Effector memory CD4-positive, alpha-beta T cell (primary cell): ENCODE measurements around the gene NOC4L.
A peak's percentile ranks its signal among the peaks of the same experiment; 100 is the strongest.

Experiments
- DNase-seq, 3 donors: peaks; one replicate each; pipeline ENCODE4 v3.0.0-alpha.2; 2020
- H3K27ac ChIP-seq: 2 replicates; pipeline ENCODE4 v1.7.0; 2013; ENCODE audit warnings: mild to moderate bottlenecking, low read length, moderate library complexity; ENCODE audit not compliant: insufficient read depth, poor library complexity, severe bottlenecking
- H3K27me3 ChIP-seq: replicated peaks from 2 replicates; pipeline ENCODE4 v1.7.0; 2013; ENCODE audit warnings: mild to moderate bottlenecking, low read length; ENCODE audit not compliant: insufficient read depth, control insufficient read depth, poor library complexity, severe bottlenecking
- H3K36me3 ChIP-seq: 2 replicates; pipeline ENCODE4 v1.7.0; 2013; ENCODE audit warnings: mild to moderate bottlenecking, low read length, moderate library complexity; ENCODE audit not compliant: control insufficient read depth, insufficient read depth
- H3K4me1 ChIP-seq: 2 replicates; pipeline ENCODE4 v1.7.0; 2013; ENCODE audit warnings: low read length, mild to moderate bottlenecking; ENCODE audit not compliant: control insufficient read depth, insufficient read depth, poor library complexity, severe bottlenecking
- H3K4me3 ChIP-seq: 2 replicates; pipeline ENCODE4 v1.7.0; 2013; ENCODE audit warnings: low read length, low read depth, mild to moderate bottlenecking; ENCODE audit not compliant: insufficient read depth, poor library complexity, severe bottlenecking
- H3K9me3 ChIP-seq: 2 replicates; pipeline ENCODE4 v1.7.0; 2013; ENCODE audit warnings: mild to moderate bottlenecking, low read length, moderate library complexity; ENCODE audit not compliant: control insufficient read depth

The NOC4L gene

DNA sequence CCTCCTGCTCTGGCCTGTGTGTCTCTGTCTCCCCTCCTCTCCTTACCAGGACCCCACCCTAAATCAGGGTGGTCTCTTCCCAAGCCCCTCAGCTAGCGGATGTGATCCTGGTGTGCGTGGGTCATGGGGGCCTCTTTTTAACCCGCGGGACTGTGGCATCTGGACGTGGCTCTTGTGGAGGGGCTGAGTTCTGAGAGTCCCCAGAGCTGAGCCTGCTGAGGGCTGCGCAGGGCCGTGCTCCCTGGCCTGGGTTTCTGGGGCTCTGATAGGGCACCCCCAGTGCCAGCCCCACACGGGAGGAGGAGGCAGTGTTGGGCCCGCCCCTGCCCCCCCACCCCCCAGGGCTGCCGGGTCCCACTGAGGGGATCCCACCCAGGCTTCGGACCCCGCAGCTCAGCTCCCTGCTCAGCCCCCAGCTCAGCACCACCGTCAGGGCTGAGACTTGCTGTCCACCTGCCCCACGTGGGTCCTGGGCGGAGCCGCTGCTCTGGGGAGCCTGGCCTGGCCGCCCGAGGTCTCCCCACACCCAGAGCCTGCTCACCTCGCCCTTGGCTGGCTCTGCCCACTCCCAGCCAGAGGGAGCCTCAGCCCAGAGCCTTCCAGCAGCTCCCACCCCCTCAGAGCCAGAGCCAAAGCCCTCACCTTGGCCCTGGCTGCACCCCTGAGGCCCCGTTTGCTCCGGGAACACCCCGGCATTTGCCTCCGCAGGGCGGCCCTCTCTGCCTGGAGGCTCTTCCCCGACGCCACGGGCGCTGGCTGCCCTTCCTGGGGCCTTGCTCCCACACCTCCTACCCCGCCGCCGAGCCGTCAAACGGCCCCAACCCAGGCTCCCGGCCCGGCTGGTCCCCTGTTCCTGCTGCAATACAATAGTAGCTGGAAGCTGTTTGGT is 31.5 kb downstream of the NOC4L start:
- H3K36me3 ChIP-seq, result no peaks in the 10 kb centered on the region

DNA sequence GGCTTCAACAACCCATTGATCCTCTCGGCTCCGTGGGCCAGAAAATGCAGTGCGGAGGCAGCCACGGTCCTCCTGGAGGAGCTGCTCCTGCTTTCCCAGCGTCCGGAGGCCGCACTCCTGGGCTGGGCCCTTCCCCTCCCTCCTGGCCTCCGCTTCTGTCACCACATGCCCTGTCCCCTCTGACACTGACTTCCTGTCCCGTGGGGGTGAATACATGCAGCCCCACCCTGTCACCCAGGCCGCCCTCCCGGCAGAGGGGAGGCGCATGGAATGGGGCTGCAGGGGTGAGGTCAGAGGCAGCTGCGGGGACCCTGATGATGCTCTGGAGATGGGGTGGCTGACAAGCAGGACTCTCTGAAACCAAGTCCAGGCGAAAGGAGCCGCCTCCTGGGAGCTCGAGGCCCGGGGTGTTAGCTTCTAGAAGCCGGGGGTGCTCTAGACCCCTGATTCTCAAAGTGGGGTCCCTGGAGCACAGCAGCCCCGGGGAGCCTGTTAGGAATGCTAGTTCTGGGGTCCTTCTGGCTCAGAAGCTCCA is 32.2 kb downstream of the NOC4L start:
- DNase-seq, result no peak
- no peaks in the 10 kb centered on the region for H3K9me3 ChIP-seq
- H3K27ac ChIP-seq, result no peak overlapping the region
- peaks cover 30% of the 10 kb centered on the region for H3K4me1 ChIP-seq
- peaks cover 3% of the 10 kb centered on the region for H3K27me3 ChIP-seq
- no peaks in the 10 kb centered on the region for H3K36me3 ChIP-seq
- H3K4me3 ChIP-seq, result no peak overlapping the region

More for the DNA sequence above, 31.5 kb downstream of the NOC4L start:
- H3K4me3 ChIP-seq, result no peak overlapping the region
- no peak for DNase-seq
- H3K27ac ChIP-seq, result no peak overlapping the region
- H3K9me3 ChIP-seq, result no peaks in the 10 kb centered on the region
- peaks cover 30% of the 10 kb centered on the region for H3K4me1 ChIP-seq
- peaks cover 3% of the 10 kb centered on the region for H3K27me3 ChIP-seq

DNA sequence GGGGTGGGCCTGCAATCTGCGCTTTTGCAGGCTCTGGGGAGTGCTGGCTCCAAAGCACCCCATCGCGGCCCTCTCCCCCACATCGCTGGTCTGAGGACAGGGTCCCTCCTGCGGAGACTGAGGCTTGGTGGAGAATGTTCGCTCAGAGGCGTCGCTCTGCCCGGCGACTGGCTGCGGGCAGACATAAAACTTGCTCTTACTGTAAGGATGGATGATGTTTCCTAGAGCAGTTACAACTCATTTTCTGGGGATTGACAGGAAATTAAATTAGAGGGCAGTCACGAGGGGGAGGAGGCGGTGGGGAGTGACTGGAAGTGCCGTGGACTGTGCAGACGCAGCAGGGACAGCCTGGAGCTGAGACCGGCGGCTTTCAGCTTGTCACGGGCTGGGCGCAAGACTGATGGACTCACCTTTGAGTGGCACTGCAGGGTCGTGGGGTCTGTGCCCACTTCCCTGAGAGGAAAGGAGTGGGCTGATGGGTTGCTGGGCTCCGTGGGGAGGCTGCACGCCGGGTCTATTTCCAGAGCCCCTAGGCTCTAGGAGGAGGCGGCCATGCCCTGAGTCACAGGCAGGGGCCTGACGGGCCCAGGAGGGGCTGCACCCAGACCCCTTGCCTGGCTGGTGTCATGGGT is 32.8 kb downstream of the NOC4L start:
- Histone ChIP-seq H3K27ac (no peak overlapping the region), H3K36me3 (no peaks in the 10 kb centered on the region), H3K9me3 (no peaks in the 10 kb centered on the region), H3K27me3 (peaks cover 3% of the 10 kb centered on the region), H3K4me3 (no peak overlapping the region), H3K4me1 (peaks cover 30% of the 10 kb centered on the region)
- no peak for DNase-seq

DNA sequence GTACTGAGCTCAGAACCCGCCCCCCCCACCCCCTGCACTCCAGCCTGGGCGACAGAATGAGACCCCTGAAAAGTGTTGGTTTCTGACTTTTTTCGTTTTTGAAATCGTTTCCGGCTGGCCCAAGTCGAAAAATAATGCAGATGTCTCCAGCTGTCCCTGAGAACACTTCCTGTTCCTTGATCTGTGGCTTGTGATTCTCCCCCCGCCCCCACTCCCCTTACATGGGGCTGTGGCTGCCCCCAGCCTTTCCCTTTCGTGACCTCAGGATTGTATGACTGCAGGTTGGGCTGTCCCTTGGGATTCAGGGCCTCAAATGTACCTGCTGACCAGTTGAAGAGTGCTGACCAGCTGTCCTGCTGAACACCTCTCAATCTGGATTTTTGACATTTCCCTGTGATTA is 34.1 kb downstream of the NOC4L start:
- Histone ChIP-seq H3K36me3 (no peaks in the 10 kb centered on the region), H3K9me3 (no peaks in the 10 kb centered on the region), H3K27ac (peak overlapping the region; percentile 57), H3K4me1 (peaks cover 24% of the 10 kb centered on the region), H3K27me3 (peaks cover 3% of the 10 kb centered on the region), H3K4me3 (peak overlapping the region; percentile 35)
- no peak for DNase-seq

DNA sequence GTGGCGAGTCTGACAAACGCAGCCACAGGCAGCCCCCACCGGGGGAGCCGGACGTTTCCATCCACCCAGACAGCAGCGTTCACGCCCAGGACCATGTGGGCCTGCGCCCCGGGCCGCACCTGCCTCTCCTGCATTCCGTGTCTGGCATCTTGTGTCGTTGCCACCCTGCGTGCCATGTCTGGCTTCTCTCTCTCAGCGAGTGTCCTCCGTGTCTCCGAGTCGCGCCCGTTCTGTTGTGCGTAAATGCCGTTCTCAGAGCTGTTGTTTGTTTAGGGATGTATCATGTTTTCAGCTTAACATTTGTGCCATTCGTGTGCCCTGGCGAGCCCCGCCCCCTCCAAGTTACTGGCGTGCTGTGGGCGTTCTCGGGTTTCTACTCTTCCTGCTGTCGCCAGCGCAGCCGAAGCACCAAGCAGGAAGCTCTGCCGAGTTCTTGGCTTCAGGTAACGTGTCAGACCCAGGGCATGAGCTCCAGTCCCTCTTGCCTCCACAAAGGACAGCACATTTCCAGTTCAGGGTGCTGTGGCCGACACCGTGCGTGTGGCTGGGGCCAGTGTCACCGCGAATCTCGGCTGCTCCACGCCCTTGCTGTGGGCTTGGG is 34.6 kb downstream of the NOC4L start:
- DNase-seq, result peak in 2 of 3 donors; percentile 20 to 46
- peak overlapping the region; percentile 57 for H3K27ac ChIP-seq
- H3K36me3 ChIP-seq, result no peaks in the 10 kb centered on the region
- peaks cover 21% of the 10 kb centered on the region for H3K4me1 ChIP-seq
- peak overlapping the region; percentile 35 for H3K4me3 ChIP-seq
- peaks cover 3% of the 10 kb centered on the region for H3K27me3 ChIP-seq
- H3K9me3 ChIP-seq, result no peaks in the 10 kb centered on the region

DNA sequence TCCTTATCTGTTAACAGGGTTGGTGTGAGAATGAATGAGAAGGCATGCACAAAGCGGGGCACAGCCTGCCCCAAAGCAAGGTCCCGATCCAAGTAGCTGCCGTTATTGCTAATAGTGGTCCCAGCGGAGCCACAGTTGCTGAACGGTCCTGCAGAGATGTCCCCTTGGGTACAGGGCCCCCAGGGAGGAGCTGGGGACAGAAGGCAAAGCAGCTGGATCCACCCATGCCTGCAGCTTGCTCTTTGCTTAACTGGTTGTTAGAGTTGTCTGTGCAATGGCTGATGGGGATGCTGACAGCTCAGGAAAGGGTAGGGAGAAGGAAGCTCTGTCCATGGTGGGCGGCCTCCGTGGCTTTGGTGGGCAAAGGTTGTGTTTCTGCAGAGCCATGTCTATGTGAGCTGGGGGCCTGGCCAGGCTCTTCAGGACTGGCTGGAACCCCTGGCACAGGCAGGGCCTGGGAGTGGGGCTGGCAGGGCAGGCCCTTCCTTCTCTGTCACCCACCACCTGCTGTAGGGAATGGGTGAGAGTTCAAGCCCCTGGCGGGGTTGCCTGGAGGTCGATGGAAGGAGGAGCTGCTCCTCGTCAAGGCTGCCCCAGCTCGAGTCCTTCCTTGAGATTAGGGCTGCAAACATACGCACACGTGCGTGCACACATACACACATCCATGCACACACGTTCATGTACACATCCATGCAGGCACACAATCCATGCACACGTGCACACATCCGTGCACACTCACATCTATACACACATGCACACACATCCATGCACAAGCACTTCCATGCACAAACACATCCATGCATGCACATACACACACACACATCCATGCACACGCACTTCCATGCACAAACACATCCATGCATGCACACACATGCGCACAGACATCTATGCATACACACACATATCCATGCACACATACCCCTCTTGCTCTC is 35.4 kb downstream of the NOC4L start:
- H3K4me1 ChIP-seq, result peaks cover 14% of the 10 kb centered on the region
- no peaks in the 10 kb centered on the region for H3K9me3 ChIP-seq
- H3K27ac ChIP-seq, result peak overlapping the region; percentile 57
- peak overlapping the region; percentile 29 for H3K4me3 ChIP-seq
- no peak for DNase-seq
- no peaks in the 10 kb centered on the region for H3K36me3 ChIP-seq
- no peaks in the 10 kb centered on the region for H3K27me3 ChIP-seq

DNA sequence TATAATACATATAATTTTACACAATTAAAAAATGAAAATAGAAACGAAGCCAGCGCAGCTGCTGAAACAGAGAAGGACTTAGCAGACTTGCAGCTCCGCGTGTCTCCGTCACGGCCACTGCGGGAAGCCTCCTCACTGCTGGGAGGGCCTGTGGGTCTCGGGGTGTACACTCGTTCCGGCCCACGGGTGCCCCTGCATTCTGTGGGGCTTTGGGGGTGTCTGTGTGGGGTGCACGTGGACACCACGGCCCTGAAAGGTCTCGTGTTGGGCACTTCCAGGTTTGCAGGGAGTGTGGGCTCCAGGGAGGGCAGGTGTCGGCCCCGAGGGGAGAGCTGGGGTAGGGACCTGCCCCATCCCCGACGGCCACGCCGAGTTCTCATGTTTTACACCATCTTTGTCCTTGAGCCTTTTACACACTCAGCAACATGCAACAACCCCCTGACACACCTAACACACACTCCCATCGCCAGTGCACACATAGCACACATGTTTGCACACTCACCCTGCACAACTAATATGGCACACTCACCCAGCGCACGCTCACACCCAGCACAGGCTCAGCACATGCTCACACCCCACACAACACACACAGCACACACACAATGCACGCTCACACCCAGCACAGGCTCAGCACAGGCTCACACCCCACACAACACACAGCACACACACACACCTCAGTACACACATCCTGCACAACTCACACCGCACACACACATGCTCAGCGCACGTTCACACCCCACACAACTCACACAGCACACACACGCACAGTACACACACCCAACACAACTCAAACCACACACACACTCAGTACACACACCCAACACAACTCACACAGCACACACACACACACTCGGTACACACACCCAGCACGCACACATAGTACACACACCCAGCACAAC is 36.6 kb downstream of the NOC4L start:
- no peak overlapping the region for H3K27ac ChIP-seq
- H3K4me1 ChIP-seq, result peaks cover 9% of the 10 kb centered on the region
- no peak for DNase-seq
- no peaks in the 10 kb centered on the region for H3K9me3 ChIP-seq
- H3K4me3 ChIP-seq, result no peak overlapping the region
- H3K36me3 ChIP-seq, result no peaks in the 10 kb centered on the region
- H3K27me3 ChIP-seq, result no peaks in the 10 kb centered on the region

DNA sequence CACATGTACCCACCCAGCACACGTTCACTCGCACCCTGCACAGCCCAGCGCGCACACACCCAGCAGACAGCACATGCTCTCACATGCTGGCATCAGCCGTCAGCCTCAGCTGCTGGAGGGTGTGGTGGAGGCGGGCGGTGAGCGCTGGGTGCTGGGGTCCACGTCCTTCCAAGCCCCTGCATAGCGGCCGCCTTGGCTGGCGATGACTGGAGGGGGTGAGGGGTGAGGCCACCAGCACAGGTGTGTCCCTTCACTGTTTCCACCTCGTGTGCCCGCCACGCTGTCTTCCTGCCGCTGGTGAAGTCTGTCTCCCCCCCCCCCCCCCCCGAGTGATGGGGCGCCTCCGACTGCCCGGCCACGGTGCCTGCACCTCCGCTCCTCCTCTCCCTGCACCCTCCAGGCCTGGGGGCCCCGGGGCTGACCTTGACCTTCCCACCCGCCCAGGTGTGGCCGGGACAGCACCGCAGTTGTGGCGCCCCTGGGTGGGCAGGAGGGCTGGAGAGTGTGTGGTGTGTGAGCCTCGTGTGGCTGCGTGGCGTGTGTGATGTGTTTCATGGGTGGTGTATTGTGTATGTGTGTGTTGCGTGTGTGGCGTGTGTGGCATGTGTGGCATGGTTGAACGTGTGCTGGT is 37.4 kb downstream of the NOC4L start:
- H3K36me3 ChIP-seq, result no peaks in the 10 kb centered on the region
- H3K4me3 ChIP-seq, result no peak overlapping the region
- no peaks in the 10 kb centered on the region for H3K9me3 ChIP-seq
- no peak for DNase-seq
- H3K27ac ChIP-seq, result no peak overlapping the region
- H3K27me3 ChIP-seq, result no peaks in the 10 kb centered on the region
- peaks cover 14% of the 10 kb centered on the region for H3K4me1 ChIP-seq
